Measurements from ENCODE around the gene MYT1. TPM values are rescaled to one million over a fixed set of nuclear protein-coding genes. Genes with fewer than 3 reads are reported as not detected.

Gene MYT1
- total and polyA plus RNA-seq, 2 of the 13 experiments (the other 11 are each of a cell fraction or from before 2014, with no cell fraction given) = 0.58 to 2.5 TPM

DNA sequence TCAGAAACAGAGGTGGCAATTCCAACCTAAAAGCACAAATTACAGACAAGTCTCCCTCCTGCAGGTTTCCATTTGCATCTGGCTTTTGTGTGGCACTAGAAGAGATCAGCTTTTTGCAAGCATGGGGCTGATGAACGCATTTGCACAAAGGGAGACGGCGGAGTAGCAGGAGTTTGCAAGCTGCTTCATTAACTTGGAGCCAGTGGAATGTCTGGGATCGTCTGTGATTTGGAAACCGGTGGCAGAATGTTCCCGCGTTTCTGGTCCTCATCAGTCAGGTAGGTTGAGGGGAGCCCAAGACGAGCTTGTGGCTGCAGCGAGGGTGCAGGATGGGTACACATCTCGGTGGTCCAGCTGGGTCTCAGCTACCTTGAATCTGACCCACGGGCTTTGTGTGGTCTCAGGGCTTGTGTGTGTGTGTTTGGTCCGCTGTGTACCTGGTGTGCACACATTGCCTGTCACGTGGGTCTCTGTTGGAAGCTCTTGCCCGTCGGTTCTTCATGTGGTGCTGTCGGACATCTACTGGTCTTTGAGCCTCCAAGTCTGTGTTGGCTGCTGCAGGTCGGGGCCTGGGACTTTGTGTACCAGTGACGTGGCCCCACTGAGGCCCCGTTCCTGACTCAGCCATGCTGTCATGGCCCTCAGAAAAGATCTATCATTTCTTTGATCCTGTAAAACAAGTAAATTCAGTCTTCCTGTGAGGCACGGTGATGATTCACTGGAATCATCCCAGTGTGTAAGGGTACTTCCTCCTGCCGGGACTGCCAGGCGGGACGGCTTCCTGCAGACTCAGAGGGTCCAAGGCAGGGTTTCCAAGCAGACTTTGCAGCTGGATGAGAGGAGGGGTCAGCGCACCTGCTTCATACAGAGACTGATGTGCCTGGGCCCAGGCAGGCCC, 12.4 kb upstream of the MYT1 start (continued):
- no peak for TF ChIP-seq SP1 (IDR thresholded peaks at IDR 0.05)
- no peak for TF ChIP-seq SP1 (CRISPR knock-in tag; IDR thresholded peaks at IDR 0.05)
- peak; percentile 90 for TF ChIP-seq CREB1 (IDR thresholded peaks at IDR 0.05)
- TF ChIP-seq CREB1 (CRISPR knock-in tag; IDR thresholded peaks at IDR 0.05) = no peak
- TF ChIP-seq ZNF713 (CRISPR knock-in tag; IDR thresholded peaks at IDR 0.05) = no peak
- TF ChIP-seq, protein P1, sequence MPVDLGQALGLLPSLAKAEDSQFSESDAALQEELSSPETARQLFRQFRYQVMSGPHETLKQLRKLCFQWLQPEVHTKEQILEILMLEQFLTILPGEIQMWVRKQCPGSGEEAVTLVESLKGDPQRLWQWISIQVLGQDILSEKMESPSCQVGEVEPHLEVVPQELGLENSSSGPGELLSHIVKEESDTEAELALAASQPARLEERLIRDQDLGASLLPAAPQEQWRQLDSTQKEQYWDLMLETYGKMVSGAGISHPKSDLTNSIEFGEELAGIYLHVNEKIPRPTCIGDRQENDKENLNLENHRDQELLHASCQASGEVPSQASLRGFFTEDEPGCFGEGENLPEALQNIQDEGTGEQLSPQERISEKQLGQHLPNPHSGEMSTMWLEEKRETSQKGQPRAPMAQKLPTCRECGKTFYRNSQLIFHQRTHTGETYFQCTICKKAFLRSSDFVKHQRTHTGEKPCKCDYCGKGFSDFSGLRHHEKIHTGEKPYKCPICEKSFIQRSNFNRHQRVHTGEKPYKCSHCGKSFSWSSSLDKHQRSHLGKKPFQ (CRISPR knock-in tag; IDR thresholded peaks at IDR 0.05; ENCODE audit: insufficient replicate concordance) = no peak
- TF ChIP-seq SSRP1 (CRISPR knock-in tag; IDR thresholded peaks at IDR 0.05) = no peak
- TF ChIP-seq TRIM24 (CRISPR knock-in tag; IDR thresholded peaks at IDR 0.05) = no peak
- TF ChIP-seq NFKB2 (CRISPR knock-in tag; IDR thresholded peaks at IDR 0.05; ENCODE audit: borderline replicate concordance) = no peak
- no peak for TF ChIP-seq MIER3 (CRISPR knock-in tag; IDR thresholded peaks at IDR 0.05; ENCODE audit: borderline replicate concordance)
- no peak for TF ChIP-seq ZNF547 (CRISPR knock-in tag; IDR thresholded peaks at IDR 0.05)
- TF ChIP-seq USF2 (IDR thresholded peaks at IDR 0.05; ENCODE audit: low read depth, low read length) = peak; percentile 65; the same call in 1 of the 2 replicates
- TF ChIP-seq USF2 (CRISPR knock-in tag; IDR thresholded peaks at IDR 0.05; ENCODE audit: borderline replicate concordance) = no peak
- TF ChIP-seq, protein P2, sequence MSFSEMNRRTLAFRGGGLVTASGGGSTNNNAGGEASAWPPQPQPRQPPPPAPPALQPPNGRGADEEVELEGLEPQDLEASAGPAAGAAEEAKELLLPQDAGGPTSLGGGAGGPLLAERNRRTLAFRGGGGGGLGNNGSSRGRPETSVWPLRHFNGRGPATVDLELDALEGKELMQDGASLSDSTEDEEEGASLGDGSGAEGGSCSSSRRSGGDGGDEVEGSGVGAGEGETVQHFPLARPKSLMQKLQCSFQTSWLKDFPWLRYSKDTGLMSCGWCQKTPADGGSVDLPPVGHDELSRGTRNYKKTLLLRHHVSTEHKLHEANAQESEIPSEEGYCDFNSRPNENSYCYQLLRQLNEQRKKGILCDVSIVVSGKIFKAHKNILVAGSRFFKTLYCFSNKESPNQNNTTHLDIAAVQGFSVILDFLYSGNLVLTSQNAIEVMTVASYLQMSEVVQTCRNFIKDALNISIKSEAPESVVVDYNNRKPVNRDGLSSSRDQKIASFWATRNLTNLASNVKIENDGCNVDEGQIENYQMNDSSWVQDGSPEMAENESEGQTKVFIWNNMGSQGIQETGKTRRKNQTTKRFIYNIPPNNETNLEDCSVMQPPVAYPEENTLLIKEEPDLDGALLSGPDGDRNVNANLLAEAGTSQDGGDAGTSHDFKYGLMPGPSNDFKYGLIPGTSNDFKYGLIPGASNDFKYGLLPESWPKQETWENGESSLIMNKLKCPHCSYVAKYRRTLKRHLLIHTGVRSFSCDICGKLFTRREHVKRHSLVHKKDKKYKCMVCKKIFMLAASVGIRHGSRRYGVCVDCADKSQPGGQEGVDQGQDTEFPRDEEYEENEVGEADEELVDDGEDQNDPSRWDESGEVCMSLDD (CRISPR knock-in tag; IDR thresholded peaks at IDR 0.05; ENCODE audit: borderline replicate concordance) = no peak
- TF ChIP-seq ZBTB21 (CRISPR knock-in tag; IDR thresholded peaks at IDR 0.05) = peak; percentile 91
- TF ChIP-seq ELF3 (CRISPR knock-in tag; IDR thresholded peaks at IDR 0.05) = peak; percentile 92
- TF ChIP-seq POLR2G (IDR thresholded peaks at IDR 0.05; ENCODE audit: low read depth, low read length) = no peak
- TF ChIP-seq, protein P3, sequence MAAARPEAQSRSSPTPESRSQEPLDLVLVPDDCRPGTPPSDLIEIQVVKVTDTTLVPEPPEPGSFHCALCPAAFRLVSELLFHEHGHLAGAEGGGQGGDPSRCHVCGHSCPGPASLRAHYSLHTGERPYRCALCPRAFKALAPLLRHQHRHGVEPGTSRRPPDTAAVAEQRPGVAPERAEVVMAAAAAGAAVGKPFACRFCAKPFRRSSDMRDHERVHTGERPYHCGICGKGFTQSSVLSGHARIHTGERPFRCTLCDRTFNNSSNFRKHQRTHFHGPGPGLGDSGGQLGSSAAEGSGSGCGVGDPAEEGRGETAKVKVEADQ (CRISPR knock-in tag; IDR thresholded peaks at IDR 0.05; ENCODE audit: borderline replicate concordance) = no peak
- no peak for TF ChIP-seq REL (CRISPR knock-in tag; conservative IDR thresholded peaks at IDR 0.05)
- no peak for TF ChIP-seq ZSCAN21 (CRISPR knock-in tag; IDR thresholded peaks at IDR 0.05; ENCODE audit: borderline replicate concordance)
- no peak for TF ChIP-seq PAF1 (CRISPR knock-in tag; IDR thresholded peaks at IDR 0.05)
- TF ChIP-seq ZFYVE20 (CRISPR knock-in tag; IDR thresholded peaks at IDR 0.05; ENCODE audit: borderline replicate concordance, low read depth) = no peak

Data from HepG2 (cell line).